ENCODE data around the gene NAV2.
"Not testable (repeated sequence)": the region's sequence is repeated elsewhere in the genome, so short reads cannot be mapped to it uniquely, and the experiment has no call there.

Gene NAV2

DNA sequence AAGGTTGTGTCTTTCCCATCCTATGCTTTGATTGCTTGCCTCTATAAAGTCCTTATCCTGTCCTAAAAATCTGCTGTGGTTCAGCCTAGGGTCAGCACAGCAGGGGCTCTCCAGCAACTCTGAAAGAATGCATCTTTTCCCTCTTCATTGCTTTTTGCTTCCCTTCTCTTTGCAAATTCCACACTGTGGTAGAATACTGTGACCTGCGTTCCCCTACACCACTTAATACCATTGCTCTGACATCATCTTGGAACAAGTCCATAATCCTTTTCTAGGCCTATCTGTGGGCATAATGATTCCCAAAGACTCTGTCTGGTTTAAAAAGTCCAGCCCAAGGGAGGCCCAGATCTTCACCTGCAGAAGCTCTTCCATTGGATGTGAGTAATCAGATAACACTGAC is 177.7 kb downstream of the NAV2 start:
- no peak for DNase-seq (ENCODE audit: low read depth in 2 of 2)

DNA sequence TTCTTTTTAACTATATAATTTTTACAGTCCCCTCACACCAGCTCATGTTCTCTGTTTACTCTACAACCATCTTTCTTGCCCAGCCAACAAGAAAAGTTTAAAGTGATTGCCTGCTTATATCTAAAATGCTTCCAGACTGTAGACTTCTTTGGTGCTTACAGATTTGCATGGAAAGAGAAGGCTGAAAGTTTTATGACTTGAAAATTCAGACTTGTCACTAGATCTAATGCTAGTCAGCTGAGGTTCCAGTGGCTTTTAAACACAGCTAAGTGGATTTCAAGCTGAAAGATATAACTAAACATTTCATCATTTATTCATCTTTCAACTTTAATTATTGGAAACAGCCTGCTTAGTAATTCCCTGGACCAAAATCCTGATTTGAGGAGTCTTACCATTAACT is 178.4 kb downstream of the NAV2 start:
- no peak for DNase-seq (ENCODE audit: low read depth in 2 of 2)

DNA sequence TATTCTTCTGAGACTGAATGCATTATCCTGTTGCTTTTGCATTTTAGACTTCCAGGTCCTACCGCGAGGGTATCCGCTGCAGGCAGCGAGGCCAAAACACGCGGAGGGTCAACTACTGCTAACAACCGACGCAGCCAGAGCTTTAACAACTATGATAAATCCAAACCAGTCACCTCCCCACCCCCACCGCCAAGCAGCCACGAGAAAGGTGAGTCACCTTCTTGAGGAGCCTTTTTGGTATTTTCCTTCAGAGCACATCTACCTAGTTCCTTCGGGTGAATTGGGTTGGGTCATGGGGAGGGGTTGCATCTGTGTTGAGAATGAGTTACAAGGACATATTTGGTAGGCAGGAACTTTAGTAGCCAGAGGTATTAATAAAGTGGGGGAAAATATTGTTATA is 179.8 kb downstream of the NAV2 start:
- no peak for DNase-seq (ENCODE audit: low read depth in 2 of 2)

DNA sequence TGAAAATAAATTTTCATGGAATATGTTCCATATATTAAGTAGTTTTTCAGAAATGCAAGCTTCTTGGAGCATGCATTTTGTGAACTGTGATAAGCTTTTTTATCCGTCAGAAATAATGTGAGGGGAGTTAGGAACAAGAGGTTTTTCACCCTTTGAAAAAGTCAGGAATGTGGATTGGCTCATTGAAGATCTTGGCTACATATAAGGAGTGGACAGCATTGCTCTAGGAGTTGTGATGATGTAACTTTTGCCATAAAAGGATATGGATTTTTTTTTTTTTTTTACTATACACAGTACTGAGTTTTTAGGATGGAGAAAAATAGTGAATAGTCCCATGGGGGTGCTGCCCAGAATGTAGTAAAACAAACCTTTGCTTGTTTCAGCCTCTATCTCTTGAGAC is 180.2 kb downstream of the NAV2 start:
- DNase-seq (ENCODE audit: low read depth in 2 of 2): no peak

DNA sequence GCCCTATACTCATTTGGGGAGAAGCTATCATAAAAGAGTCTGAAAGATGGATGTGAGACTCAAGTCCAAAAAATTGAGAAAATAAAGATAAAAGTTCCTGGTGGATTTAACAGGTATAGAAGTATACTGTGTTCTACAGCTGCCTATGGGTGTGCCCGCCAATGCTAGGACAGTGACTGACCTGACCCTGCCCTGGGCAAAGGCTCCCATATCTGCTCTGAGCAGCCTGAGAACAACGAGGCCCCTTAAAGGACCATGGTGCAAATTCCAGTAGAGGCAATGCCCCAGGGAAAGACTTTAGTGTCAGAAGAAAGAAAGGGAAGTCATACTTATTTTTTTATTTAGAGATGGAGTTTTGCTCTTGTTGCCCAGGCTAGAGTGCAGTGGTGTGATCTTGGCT is 181.8 kb downstream of the NAV2 start:
- DNase-seq (ENCODE audit: low read depth in 2 of 2): no peak

DNA sequence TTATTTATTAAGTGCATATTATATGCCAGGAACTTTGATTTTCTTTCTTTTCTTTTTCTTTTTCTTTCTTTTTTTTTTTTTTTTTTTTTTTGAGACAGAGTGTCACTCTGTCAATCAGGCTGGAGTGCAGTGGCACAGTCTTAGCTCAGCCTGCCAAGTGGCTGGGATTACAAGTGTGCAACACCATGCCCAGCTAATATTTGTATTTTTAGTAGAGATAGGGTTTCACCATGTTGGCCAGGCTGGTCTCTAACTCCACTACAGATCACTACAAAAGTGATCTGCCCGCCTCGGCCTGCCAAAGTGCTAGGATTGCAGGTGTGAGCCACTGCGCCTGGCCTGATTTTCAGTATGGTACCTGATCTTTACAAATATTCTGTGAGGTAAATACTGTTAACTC is 182.4 kb downstream of the NAV2 start:
- DNase-seq (ENCODE audit: low read depth in 2 of 2): not testable (repeated sequence)

DNA sequence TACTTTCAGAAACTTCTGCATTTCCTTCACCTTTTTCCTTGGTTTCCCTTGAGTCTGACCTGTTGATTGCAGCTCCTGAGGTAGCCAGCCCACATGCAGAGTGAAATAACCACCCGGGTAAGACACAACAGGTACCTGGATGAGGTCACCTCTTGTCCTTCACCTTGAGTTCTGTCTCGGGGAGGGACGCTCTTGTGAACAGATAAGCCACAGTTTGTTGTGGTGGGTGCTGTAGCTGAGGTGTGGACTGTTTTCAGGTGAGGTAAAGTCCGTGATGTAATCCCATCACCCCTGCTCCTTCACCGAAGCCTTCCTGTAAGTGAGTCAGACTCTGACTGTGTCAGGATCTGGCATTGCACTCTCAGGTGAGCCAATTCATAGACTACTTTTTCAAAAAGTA is 183.1 kb downstream of the NAV2 start:
- no peak for DNase-seq (ENCODE audit: low read depth in 2 of 2)

DNA sequence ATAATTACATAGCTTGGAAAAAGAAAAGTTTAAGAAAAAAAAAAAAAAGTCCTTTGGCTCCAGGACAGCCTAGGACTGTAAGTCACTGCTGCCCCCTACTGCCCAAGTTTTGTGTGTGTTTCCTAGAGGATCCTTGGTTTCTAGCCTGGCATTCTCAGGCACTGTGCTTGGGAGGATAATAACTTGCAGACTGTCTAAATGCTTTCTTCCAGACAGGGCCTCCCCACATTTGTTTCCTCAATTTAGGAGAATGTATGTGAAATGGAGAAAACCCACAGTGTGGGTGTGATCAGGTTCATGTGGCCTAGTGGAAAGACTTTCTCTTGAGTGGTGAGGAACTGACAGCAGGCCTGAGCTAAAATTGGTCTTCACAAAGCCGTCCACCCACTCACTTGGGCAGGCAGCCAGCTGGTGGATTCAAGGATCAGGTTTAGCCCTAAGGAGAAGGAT is 191.0 kb downstream of the NAV2 start:
- DNase-seq (ENCODE audit: low read depth in 2 of 2): peak in 1 of 2 donors; percentile 4

DNA sequence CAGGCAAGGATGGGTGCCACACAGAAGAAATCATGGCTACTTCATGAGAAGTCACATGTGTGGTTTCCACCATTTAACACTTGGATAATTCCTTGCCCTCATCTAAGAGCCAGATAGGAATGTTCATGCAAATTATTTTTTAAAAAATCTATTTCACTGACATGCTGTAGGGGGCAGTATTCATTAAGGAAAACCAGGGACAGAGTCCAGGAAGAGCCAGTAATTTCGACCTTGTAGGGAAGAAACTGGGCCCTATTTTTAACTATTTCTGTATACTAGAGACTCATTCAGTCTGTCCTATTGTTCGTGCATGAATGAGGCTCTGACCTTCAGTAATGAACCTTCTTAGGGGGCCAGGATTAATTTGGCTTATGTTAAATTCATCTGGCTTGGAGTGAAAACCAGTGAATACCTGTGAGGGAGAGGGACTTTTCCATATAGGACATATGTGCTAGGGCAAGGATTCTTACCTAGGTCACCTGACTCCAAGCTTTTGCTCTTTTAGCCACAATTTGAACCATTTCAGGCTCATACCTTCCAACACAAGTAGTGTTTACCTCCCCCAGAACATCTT is 192.7 kb downstream of the NAV2 start:
- DNase-seq (ENCODE audit: low read depth in 2 of 2): no peak

DNA sequence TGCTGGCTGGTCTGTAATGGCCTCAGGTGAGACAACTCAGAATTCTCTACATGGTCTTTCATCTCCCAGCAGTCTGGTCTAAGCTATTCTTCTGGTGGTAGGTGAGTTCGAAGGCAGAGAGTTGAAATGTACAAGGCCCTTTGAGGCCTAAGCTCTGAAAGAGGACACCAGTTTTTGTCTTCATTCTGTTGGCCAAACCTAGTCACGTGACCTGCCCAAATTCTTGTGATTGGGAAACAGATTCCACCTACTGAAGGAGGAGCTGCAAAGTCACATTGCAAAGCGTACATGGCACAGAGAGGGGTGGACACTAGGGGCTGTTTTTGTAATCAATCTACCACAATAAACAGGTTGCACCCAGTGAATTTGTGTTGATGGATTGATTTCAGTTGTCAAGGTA is 193.5 kb downstream of the NAV2 start:
- DNase-seq (ENCODE audit: low read depth in 2 of 2): no peak

DNA sequence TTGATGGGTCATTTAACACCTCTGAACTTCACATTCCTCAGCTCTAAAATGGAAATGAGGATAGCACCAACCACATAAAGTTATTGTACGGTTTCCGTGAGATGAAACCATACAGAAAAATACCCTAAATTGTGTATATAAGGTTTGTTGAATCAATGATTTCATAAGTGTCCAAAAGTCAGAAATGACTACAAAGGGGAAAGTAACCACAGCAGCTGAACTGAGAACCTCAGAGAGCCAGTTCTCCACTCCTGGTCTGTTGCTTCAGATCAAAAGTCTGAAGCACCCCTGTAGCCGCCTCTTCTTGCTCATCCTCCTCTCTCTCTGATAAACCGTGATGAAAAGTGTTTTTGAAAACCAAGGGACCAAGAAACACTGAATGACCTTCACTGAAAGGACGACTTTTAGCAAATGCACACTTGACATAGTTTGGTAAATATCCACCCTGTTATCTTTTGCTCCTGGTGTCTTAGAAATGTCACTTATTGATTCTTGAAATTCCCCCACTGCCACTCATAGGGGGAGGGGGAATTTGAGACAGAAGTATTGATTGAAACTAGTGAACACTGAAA is 194.5 kb downstream of the NAV2 start:
- no peak for DNase-seq (ENCODE audit: low read depth in 2 of 2)

DNA sequence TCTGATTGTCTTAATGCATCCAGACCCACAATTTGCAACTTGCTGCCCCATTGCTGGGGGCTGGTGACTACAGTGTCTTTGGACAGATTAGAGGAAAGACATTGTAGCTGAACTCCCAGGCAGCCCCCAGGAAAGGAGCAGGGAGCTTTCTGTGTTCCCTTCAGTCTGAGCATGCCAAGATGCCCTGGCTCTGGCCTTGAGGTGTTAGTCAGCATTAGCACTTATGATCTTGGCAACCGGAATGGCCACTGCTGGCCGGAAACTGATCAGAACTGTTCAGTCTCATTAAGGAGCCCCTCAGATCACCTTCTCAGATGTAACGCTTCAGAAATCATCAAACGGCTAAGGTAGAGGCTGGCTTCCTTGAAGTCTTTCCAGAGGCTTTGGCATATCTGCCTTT is 195.2 kb downstream of the NAV2 start:
- DNase-seq (ENCODE audit: low read depth in 2 of 2): no peak

DNA sequence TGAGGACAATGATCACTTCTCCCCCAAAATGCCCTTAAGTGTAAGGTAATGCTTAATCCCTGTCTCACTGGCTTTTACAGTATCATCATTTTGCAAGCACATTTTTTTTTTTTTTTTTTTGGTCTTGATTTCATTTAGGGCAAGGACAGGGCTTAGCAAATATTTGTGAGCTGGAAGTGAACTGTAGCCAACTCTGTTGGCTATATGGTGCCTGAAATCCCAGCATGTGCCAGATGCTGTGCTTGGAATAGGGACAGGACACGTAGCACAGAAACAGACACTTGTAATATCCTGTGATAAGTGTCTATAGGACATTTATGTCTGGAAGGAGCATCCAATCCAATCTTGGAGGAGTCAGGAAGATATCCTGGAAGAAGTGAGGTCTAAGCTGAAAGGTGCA is 198.3 kb downstream of the NAV2 start:
- no peak for DNase-seq (ENCODE audit: low read depth in 2 of 2)

DNA sequence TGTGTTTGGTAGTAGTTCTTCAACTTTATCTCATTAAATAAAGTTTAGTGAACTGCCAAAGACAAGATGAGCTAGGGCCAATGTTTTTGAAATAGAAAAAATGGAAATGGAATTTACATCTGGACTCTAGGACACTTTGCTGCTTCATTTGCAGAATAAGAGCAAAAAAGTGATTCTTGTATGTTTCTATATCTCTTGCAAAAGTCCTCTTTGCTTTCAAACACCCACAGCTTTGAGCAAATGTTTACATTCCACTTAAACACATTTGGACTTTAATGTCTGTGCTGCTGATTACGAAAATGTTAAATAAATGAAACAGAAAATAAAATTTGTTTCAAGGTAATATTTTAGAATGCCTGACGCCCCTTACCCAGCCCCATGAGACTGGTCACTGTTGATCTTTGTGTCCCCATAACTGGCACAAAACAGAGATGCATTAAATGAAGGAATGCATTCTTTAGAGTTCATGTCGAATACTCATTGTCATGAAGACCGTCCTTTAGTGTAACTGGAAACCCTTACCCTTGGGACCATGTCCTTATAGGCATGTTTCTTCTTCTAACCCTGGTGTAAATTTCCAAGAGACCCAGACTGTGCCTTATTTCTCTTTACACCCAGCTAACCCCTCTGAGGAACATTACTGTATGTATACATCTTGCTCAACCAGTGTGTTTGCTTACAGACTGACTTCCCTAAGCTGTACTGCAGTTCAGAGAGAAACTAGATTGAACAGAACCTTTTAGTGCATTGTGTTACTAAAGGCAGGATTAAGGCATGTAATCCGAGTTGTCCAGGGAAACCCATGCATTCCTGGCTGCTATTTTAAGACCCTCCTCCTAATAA is 199.7 kb downstream of the NAV2 start:
- DNase-seq (ENCODE audit: low read depth in 2 of 2): no peak

DNA sequence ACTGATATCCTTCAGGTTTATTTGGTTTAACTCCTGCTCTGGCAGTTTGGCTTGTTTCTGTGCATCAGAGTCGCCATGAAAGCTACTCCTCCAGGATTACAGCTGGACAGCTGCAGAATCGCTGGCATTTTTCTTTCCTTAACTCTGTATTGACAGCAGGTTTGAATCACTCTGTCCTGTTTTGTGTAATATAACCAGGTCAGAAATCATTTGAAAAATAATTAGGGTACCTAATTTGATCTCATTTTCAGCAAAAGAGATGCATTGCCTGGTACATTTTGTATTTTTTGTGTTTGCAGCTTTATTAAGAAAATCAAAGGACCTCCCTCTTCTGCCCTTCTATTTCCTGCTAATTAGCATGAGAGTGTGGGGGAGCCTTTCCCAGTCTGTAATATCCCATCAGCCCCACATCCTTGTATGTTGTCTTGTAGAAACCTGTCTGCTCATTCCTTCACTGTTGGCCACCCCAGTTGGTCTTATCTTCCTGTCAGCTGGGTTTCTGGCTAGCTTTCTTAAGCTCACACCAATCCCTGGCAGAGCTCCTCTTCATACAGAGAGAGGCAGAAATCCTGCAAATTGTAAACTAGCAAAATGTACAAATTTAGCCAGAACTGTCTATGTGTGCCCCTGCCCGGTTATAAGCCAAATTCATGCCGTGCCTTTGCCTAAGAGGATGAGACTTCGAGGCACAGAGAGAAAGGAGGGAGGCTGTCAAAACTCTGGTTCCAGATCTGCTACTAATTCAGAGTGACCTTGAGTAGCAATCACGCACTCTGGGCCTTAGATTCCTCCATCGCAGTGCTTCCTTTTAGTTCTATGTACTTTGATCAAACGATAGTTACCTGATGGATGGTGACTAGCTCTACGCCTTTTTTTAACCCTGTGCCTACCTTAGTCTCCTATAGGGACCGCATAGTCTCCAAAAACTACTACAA is 200.6 kb downstream of the NAV2 start:
- no peak for DNase-seq (ENCODE audit: low read depth in 2 of 2)

DNA sequence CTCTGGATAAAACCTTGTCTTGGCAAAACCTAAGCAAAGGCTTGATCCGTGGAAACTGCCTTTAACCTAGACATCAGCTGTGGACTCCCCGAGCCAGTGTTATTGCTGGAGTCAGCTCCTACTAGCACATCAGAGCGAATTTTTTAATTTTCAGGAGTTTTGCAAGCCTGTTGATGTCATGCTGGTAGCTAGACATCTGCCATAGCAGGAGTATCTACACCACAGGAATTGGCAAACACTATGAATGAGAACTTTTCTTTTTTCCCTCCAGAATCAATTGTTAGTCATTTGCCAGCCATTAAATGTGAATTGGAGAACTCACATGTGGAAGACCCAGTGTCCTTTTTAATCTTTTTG is 201.2 kb downstream of the NAV2 start:
- no peak for DNase-seq (ENCODE audit: low read depth in 2 of 2)

DNA sequence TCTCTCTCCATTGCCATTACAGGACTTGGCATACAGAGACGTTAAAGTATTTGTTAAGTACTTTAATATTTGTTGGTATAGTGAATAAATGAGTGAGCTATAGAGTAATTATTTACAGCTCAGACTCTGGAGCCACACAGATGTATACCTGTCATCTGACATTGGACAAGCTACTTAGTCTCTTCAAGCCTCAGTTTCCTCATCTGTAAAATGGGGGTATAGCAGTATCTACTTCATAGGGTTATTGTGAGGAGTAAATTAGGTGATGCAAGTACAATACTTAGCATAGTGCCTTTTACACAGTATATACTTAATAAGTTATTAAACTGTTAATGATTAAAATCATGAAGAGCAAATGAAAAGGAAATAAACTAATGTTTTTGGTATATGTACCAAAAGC is 203.2 kb downstream of the NAV2 start:
- DNase-seq (ENCODE audit: low read depth in 2 of 2): no peak

DNA sequence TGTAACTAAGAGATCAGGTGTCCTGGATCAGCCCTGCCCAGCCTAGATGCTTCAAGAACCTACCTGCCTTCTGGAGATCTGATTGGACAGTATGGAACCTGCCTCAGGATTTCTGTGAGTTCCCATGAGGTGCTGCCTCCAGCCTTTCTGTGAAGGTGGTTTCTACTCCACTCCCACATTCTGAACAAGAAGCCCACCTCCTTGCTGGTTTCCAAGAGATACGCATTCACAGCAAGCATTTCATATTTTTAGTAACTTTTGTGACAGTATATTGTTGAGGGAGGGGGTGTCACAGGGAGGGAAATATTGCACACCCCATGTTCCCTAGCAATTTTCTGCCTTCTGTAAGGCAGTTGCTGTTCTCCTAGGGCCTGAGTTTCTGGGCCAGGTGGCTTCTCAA is 204.4 kb downstream of the NAV2 start:
- DNase-seq (ENCODE audit: low read depth in 2 of 2): no peak

DNA sequence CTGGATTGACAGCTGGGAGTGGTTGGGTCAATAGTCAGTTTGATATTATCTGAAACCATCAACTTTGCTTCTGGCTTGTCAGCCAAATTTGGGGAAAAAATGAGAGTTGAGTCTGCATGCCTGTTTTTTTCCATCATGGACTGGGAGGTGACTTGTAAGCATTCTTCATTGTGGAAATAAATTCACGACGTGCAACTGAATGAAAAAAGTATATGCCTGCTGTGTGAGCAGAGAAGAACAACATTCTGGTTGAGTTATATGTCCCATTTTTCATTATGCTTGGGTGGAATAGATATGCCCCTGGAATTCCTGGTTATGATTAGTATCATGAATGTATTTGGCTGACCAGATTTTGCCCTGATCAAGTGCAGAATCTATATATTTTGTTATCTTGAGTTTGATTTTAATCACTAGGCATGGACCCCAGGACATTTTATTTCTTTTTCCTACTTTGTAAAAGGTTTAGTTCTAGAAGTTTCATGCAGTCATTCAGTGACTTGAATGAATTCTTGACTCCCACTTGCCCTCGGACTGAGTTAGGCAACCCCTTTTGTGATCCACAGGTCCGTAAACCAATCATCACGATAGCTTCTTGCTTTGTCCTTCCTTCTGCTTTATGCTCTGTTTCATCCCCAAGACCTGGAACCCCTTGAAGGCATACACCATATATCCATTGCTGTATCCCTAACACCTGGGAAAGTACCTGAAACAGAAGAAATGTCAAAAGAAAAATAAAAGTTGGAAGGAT is 205.8 kb downstream of the NAV2 start:
- DNase-seq (ENCODE audit: low read depth in 2 of 2): no peak

DNA sequence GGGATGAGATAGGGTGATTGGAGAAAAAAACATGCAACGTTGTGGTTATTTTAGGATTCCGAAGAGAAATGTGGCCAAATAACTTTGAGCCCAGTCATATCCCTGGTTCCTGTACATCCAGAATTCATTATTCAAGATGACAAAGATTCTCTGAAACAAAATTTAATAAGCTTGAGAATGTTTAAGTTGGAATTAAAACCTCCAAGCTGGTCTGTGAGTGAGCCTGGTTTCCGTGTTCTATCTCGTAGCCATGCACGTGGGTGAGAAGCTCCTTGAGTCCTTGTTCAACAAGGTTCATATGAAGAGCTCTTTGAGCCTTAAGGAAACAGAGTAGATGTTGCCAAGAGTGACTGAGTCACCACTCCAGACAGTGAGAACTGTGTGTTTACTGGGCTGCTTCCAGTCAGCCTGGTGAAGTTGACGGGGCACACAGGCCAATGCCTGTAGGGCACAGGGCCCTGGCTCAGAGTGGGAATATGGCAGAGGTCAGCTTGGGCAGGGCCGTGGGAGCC is 206.5 kb downstream of the NAV2 start:
- DNase-seq (ENCODE audit: low read depth in 2 of 2): no peak

DNA sequence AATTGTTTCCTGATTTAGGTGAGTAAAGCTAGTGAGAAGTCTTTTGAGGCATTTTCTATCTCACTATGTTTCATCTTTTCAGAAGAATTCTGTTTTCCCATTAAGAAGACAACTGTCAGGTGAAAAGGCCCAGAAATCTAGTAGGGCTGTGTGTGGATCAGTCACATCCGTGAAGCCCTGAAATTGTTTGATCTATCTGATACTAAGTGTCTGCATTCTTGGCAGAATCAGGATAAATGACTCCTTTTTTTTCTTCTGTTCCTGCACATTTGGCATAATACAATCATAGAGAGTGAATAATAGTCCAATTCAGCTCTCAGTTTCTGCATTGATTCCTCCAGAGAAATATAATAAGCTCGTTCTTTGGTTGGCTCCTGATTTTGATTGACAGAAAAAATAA is 208.3 kb downstream of the NAV2 start:
- DNase-seq (ENCODE audit: low read depth in 2 of 2): no peak
